Stimulated activated naive CD8-positive, alpha-beta T cell treated with anti-CD3 and anti-CD28 coated beads, Interleukin-15, Interleukin-2, amounts not matched to agents 100 U/mL and 50 U/mL, for 24 hours (primary cell): ENCODE data around the gene HYOU1.
"Not testable (repeated sequence)": the region's sequence is repeated elsewhere in the genome, so short reads cannot be mapped to it uniquely, and the experiment has no call there.

Experiments used
- ATAC-seq: fragments of 150-1000 bp; cut with Tn5 transposase; one replicate; pipeline ENCODE4 v1.10.0; 2021
- DNase-seq: peaks from one replicate; pipeline ENCODE4 v3.0.0; 2021

HYOU1 gene

GRCh38 chr11:119021631-119022030 is 35.4 kb downstream of the HYOU1 start:
- ATAC-seq: no peak
- no peak for DNase-seq

- DNase-seq (no peak), ATAC-seq (no peak)
Measured at GRCh38 chr11:119019996-119020395, 37.0 kb downstream of the HYOU1 start.

- peak; percentile 91 for ATAC-seq
- DNase-seq: peak; percentile 94
Measured at GRCh38 chr11:119018074-119018938, 38.7 kb downstream of the HYOU1 start, which contains the start of the genes RPS25 and TRAPPC4. Gene RPS25 (minus strand): TSS chr11:119018343. CDS start chr11:119018284, 59 bp downstream. Gene TRAPPC4 (plus strand): TSS chr11:119018766. CDS start chr11:119018796, 30 bp downstream.

GRCh38 chr11:119017377-119017776 is 39.6 kb downstream of the HYOU1 start:
- not testable (repeated sequence) for ATAC-seq, DNase-seq

- no peak for ATAC-seq
- no peak for DNase-seq
Measured at GRCh38 chr11:119016216-119017009, 40.6 kb downstream of the HYOU1 start.

- no peak for ATAC-seq
Measured at GRCh38 chr11:119015054-119015611, 41.9 kb downstream of the HYOU1 start.

GRCh38 chr11:119014209-119014924 is 42.6 kb downstream of the HYOU1 start:
- DNase-seq: no peak
- no peak for ATAC-seq

More at GRCh38 chr11:119015054-119015611, 41.9 kb downstream of the HYOU1 start:
- DNase-seq: peak; percentile 34

- ATAC-seq (no peak), DNase-seq (no peak)
Measured at GRCh38 chr11:119012629-119013170, 44.3 kb downstream of the HYOU1 start.

GRCh38 chr11:119011476-119012053 is 45.4 kb downstream of the HYOU1 start:
- DNase-seq (no peak), ATAC-seq (no peak)

- ATAC-seq (peak; percentile 40), DNase-seq (no peak)
Measured at GRCh38 chr11:119006656-119007055, 50.3 kb downstream of the HYOU1 start.

GRCh38 chr11:119000906-119001305 is 56.1 kb downstream of the HYOU1 start:
- ATAC-seq (no peak), DNase-seq (no peak)

- no peak for ATAC-seq
Measured at GRCh38 chr11:118998822-118999221, 58.2 kb downstream of the HYOU1 start.

GRCh38 chr11:118998388-118998717 is 58.7 kb downstream of the HYOU1 start:
- DNase-seq: no peak
- peak; percentile 5 for ATAC-seq

More at GRCh38 chr11:118998822-118999221, 58.2 kb downstream of the HYOU1 start:
- no peak for DNase-seq

- peak; percentile 98 for DNase-seq
- peak; percentile 97 for ATAC-seq
Measured at GRCh38 chr11:118997627-118998387, 59.2 kb downstream of the HYOU1 start, which contains the start of gene CENATAC. Gene CENATAC (plus strand): TSS chr11:118998138. CDS start chr11:118998198, 60 bp downstream.

GRCh38 chr11:118996926-118997626 is 59.9 kb downstream of the HYOU1 start:
- ATAC-seq (peak; percentile 47), DNase-seq (peak; percentile 47)
